Activated CD8-positive, alpha-beta memory T cell treated with anti-CD3 and anti-CD28 coated beads, Interleukin-2, amount 50 U/mL, for 4 hours (primary cell): ENCODE data around the gene PCDHA10.
"Not testable (repeated sequence)": the region's sequence is repeated elsewhere in the genome, so short reads cannot be mapped to it uniquely, and the experiment has no call there.

ENCODE experiments used
- DNase-seq: peaks from one replicate; pipeline ENCODE4 v3.0.0-alpha.2; 2020

PCDHA10 gene, protein sequence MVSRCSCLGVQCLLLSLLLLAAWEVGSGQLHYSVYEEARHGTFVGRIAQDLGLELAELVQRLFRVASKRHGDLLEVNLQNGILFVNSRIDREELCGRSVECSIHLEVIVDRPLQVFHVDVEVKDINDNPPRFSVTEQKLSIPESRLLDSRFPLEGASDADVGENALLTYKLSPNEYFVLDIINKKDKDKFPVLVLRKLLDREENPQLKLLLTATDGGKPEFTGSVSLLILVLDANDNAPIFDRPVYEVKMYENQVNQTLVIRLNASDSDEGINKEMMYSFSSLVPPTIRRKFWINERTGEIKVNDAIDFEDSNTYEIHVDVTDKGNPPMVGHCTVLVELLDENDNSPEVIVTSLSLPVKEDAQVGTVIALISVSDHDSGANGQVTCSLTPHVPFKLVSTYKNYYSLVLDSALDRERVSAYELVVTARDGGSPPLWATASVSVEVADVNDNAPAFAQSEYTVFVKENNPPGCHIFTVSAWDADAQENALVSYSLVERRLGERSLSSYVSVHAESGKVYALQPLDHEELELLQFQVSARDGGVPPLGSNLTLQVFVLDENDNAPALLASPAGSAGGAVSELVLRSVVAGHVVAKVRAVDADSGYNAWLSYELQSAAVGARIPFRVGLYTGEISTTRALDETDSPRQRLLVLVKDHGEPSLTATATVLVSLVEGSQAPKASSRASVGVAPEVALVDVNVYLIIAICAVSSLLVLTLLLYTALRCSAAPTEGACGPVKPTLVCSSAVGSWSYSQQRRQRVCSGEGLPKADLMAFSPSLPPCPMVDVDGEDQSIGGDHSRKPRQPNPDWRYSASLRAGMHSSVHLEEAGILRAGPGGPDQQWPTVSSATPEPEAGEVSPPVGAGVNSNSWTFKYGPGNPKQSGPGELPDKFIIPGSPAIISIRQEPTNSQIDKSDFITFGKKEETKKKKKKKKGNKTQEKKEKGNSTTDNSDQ

DNA sequence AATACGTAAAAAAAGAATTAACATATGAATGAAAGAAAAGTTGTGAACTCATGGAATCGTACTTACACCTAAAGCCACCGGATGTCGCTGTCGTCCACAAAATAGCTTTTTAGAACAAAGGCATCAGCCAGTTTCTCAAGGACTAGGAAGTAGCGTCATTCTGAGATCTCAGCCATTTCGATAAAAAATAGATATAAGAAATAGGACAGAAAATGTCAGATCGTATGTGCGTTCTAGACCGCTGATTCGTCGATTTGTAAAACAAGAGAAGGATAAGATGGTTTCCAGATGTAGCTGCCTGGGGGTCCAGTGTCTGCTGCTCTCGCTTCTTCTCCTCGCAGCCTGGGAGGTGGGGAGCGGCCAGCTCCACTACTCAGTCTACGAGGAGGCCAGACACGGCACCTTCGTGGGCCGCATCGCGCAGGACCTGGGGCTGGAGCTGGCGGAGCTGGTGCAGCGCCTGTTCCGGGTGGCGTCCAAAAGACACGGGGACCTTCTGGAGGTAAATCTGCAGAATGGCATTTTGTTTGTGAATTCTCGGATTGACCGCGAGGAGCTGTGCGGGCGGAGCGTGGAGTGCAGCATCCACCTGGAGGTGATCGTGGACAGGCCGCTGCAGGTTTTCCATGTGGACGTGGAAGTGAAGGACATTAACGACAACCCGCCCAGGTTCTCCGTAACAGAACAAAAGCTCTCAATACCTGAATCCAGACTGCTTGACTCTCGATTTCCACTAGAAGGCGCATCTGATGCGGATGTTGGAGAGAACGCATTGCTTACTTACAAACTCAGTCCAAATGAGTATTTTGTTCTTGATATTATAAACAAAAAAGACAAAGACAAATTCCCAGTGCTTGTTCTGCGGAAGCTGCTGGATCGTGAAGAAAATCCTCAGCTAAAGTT is at the start of gene PCDHA10:
PCDHA10 (plus strand) TSS at position 126 of the 903 bp plus-strand sequence; CDS start at position 278, 152 bp downstream.
- DNase-seq, result no peak

DNA sequence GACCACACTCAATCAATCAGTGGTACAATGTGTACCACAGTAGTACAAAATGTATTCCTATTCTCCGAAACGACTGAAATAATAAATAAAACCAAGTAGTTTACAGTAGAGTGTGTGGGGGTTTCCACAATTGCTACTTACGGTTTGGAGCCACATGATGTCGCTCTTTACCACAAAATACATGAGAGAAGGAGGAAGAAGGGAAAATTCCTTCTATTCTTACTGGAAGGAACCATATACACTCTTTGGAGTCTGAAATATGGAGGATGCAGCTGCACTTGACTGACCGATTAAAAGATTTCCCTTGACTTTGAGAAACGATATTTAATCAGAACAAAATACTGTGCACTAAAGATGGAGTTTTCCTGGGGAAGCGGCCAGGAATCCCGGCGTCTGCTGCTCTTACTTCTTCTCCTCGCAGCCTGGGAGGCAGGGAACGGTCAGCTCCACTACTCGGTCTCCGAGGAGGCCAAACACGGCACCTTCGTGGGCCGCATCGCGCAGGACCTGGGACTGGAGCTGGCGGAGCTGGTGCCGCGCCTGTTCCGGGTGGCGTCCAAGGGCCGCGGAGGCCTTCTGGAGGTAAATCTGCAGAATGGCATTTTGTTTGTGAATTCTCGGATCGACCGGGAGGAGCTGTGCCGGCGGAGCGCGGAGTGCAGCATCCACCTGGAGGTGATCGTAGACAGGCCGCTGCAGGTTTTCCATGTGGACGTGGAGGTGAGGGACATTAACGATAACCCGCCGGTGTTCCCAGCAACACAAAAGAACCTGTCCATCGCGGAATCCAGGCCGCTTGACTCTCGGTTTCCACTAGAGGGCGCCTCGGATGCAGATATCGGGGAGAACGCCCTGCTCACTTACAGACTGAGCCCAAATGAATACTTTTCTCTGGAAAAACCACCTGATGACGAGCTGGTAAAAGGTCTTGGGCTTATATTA is 48.6 kb upstream of the PCDHA10 start, which contains the start of gene PCDHA4:
PCDHA4 (plus strand) TSS at position 235 of the 942 bp plus-strand sequence.
- DNase-seq, result no peak

DNA sequence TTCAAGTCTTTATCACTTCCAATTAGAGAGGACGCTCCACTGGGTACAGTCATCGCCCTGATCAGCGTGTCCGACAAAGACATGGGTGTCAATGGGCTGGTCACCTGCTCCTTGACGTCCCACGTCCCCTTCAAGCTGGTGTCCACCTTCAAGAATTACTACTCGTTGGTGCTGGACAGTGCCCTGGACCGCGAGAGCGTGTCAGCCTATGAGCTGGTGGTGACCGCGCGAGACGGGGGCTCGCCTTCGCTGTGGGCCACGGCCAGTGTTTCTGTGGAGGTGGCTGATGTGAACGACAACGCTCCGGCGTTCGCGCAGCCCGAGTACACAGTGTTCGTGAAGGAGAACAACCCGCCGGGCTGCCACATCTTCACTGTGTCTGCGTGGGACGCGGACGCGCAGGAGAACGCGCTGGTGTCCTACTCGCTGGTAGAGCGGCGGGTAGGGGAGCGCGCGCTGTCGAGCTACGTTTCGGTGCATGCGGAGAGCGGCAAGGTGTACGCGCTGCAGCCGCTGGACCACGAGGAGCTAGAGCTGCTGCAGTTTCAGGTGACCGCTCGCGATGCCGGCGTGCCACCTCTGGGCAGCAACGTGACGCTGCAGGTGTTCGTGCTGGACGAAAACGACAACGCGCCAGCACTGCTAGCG is 47.3 kb upstream of the PCDHA10 start:
- not testable (repeated sequence) for DNase-seq

- DNase-seq, result no peak
Observed at GRCh38 chr5:140808889-140809291, 46.8 kb upstream of the PCDHA10 start.

DNA sequence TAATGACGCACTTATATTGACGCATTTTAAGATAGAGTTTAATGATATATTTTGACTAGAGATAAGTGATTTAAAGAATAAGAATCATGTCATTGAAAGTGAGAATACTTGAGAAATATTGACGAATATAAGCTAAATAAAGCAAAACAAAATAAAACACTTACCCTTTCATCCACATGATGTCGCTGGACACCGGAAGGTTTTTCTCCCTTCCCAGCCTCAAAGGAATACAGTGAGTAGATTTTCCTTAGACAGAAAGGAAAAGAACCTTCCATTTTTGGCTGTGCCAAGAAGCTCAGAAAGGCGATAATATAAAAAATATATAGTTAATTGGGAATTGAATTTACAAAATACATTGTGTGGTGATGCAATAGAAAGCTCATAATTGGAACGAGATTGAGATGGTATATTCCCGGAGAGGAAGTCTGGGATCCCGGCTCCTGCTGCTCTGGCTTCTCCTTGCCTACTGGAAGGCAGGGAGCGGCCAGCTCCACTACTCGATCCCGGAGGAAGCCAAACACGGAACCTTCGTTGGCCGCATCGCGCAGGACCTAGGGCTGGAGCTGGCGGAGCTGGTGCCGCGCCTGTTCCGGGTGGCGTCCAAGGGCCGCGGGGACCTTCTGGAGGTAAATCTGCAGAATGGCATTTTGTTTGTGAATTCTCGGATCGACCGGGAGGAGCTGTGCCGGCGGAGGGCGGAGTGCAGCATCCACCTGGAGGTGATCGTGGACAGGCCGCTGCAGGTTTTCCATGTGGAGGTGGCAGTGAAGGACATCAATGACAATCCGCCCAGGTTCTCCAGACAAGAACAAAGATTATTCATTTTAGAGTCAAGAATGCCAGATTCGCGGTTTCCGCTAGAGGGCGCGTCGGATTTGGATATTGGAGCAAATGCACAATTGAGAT is 34.1 kb upstream of the PCDHA10 start, which contains the start of gene PCDHA5:
PCDHA5 (plus strand) TSS at position 239 of the 906 bp plus-strand sequence.
- no peak for DNase-seq

GRCh38 chr5:140822281-140822629 is 33.4 kb upstream of the PCDHA10 start:
- no peak for DNase-seq

DNA sequence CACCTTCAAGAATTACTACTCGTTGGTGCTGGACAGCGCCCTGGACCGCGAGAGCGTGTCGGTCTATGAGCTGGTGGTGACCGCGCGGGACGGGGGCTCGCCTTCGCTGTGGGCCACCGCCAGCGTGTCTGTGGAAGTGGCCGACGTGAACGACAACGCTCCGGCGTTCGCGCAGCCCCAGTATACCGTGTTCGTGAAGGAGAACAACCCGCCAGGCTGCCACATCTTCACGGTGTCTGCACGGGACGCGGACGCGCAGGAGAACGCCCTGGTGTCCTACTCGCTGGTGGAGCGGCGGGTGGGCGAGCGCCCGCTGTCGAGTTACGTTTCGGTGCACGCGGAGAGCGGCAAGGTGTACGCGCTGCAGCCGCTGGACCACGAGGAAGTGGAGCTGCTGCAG is 32.7 kb upstream of the PCDHA10 start:
- not testable (repeated sequence) for DNase-seq

GRCh38 chr5:140823475-140823874 is 32.2 kb upstream of the PCDHA10 start:
- no peak for DNase-seq

DNA sequence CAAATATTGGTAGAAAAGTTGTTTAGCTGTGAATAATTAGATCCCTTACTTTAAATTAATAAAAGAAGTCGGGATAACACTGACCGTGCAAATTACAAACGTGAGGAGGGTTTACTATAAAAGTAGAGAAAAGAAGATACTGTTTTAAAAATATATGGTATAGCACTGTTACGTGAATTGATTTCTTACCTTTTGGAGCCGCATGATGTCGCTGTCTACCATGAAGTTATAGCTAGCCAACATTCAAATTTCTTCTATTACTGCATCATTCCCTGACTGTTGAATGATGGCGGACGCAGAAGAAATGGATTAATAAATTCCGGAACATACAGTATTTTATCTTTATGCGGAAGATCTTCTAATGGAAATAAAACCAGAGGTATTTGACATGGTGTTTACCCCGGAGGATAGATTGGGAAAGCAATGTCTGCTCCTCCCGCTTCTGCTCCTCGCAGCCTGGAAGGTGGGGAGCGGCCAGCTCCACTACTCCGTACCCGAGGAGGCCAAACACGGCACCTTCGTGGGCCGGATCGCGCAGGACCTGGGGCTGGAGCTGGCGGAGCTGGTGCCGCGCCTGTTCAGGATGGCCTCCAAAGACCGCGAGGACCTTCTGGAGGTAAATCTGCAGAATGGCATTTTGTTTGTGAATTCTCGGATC is 27.9 kb upstream of the PCDHA10 start, which contains the start of gene PCDHA6:
PCDHA6 (plus strand) TSS at position 257 of the 658 bp plus-strand sequence; CDS start at position 389, 132 bp downstream.
- DNase-seq, result no peak

DNA sequence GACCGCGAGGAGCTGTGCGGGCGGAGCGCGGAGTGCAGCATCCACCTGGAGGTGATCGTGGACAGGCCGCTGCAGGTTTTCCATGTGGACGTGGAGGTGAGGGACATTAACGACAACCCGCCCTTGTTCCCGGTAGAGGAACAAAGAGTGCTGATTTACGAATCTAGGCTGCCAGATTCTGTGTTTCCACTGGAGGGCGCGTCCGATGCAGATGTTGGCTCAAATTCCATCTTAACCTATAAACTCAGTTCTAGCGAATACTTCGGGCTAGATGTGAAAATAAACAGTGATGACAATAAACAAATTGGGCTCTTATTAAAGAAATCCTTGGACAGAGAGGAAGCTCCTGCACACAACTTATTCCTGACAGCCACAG is 27.3 kb upstream of the PCDHA10 start:
- DNase-seq, result no peak

DNA sequence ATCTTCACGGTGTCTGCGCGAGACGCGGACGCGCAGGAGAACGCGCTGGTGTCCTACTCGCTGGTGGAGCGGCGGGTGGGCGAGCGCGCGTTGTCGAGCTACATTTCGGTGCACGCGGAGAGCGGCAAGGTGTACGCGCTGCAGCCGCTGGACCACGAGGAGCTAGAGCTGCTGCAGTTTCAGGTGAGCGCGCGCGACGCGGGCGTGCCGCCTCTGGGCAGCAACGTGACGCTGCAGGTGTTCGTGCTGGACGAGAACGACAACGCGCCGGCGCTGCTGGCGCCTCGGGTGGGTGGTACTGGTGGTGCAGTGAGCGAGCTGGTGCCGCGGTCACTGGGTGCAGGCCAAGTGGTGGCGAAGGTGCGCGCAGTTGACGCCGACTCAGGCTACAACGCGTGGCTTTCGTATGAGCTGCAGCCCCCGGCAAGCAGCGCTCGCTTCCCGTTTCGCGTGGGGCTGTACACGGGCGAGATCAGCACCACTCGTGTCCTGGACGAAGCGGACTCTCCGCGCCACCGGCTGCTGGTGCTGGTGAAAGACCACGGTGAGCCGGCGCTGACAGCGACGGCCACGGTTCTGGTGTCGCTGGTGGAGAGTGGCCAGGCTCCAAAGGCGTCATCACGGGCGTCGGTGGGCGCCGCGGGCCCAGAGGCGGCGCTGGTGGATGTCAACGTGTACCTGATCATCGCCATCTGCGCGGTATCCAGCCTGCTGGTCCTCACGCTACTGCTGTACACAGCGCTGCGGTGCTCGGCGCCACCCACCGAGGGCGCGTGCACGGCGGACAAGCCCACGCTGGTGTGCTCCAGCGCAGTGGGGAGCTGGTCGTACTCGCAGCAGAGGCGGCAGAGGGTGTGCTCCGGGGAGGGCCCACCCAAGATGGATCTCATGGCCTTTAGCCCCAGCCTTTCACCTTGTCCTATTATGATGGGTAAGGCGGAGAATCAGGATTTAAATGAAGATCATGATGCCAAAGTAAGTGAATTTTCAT is 25.9 kb upstream of the PCDHA10 start:
- DNase-seq, result not testable (repeated sequence)

- no peak for DNase-seq
Observed at GRCh38 chr5:140833993-140834392, 21.7 kb upstream of the PCDHA10 start, which contains the start of gene PCDHA7. Gene PCDHA7, plus strand, starts transcription at chr5:140834269. Its CDS starts 115 bp downstream, at chr5:140834384.

DNA sequence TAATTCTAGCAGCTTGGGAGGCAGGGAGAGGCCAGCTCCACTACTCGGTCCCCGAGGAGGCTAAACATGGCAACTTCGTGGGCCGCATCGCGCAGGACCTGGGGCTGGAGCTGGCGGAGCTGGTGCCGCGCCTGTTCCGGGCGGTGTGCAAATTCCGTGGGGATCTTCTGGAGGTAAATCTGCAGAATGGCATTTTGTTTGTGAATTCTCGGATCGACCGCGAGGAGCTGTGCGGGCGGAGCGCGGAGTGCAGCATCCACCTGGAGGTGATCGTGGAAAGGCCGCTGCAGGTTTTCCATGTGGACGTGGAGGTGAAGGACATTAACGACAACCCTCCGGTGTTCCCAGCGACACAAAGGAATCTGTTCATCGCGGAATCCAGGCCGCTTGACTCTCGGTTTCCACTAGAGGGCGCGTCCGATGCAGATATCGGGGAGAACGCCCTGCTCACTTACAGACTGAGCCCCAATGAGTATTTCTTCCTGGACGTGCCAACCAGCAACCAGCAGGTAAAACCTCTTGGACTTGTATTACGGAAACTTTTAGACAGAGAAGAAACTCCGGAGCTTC is 21.2 kb upstream of the PCDHA10 start:
- not testable (repeated sequence) for DNase-seq

- DNase-seq, result no peak
Observed at GRCh38 chr5:140835622-140836510, 19.8 kb upstream of the PCDHA10 start.

GRCh38 chr5:140840978-140841962 is 14.4 kb upstream of the PCDHA10 start, which contains the start of gene PCDHA8:
Gene PCDHA8, plus strand, starts transcription at chr5:140841187. Its CDS starts 135 bp downstream, at chr5:140841322.
- DNase-seq, result no peak
